Ovary (tissue), 3 donors: ENCODE data around the gene NAV1.

Source experiments
- CTCF ChIP-seq, 3 donors: fragments of 450-650 bp in 2 of 3; fragments of 200-600 bp in 1 of 3; IDR thresholded peaks; one replicate each; pipeline versions ENCODE4 v1.5.1 to v1.8.0; 2016 to 2022; ENCODE audit warnings: antibody characterized with exemption in 3 of 3, mild to moderate bottlenecking in 1 of 3
- POLR2A ChIP-seq: fragments of 450-650 bp; IDR thresholded peaks from one replicate; pipeline ENCODE4 v1.6.1; 2017; ENCODE audit warnings: antibody characterized with exemption, mild to moderate bottlenecking, moderate library complexity
- donor health status: DM: no; HTN: no; CAD: no.

- TF ChIP-seq CTCF (IDR thresholded peaks at IDR 0.05) = no peak
- TF ChIP-seq POLR2A = no peak
Observed at GRCh38 chr1:201565771-201566528, 27.0 kb downstream of the NAV1 start.
